ENCODE results near the gene FHOD1.

Gene FHOD1

GRCh38 chr16:67235816-67236562 is 11.3 kb downstream of the FHOD1 start:
- no peak for DNase-seq (ENCODE audit: extremely low read depth, insufficient read length)
- Histone ChIP-seq H3K4me3 (replicated peaks; ENCODE audit: low read depth, low read length) (no peak overlapping the region), H3K27me3 (replicated peaks; ENCODE audit: control insufficient read depth, insufficient read depth, low read length) (no peaks in the 10 kb centered on the region), H3K36me3 (ENCODE audit: control insufficient read depth, insufficient read depth, low read length) (peaks cover 46% of the 10 kb centered on the region)
- no peak for TF ChIP-seq CTCF (IDR thresholded peaks at IDR 0.05; ENCODE audit: insufficient read depth, low read length, poor library complexity, severe bottlenecking)

GRCh38 chr16:67234180-67234597 is 13.1 kb downstream of the FHOD1 start:
- Histone ChIP-seq H3K36me3 (ENCODE audit: control insufficient read depth, insufficient read depth, low read length) (peaks cover 57% of the 10 kb centered on the region), H3K27me3 (replicated peaks; ENCODE audit: control insufficient read depth, insufficient read depth, low read length) (no peaks in the 10 kb centered on the region), H3K4me3 (replicated peaks; ENCODE audit: low read depth, low read length) (no peak overlapping the region)
- TF ChIP-seq CTCF (IDR thresholded peaks at IDR 0.05; ENCODE audit: insufficient read depth, low read length, poor library complexity, severe bottlenecking): no peak
- DNase-seq (ENCODE audit: extremely low read depth, insufficient read length): no peak

- Histone ChIP-seq H3K27me3 (replicated peaks; ENCODE audit: control insufficient read depth, insufficient read depth, low read length) (no peaks in the 10 kb centered on the region), H3K4me3 (replicated peaks; ENCODE audit: low read depth, low read length) (no peak overlapping the region), H3K36me3 (ENCODE audit: control insufficient read depth, insufficient read depth, low read length) (peaks cover 59% of the 10 kb centered on the region)
- no peak for TF ChIP-seq CTCF (IDR thresholded peaks at IDR 0.05; ENCODE audit: insufficient read depth, low read length, poor library complexity, severe bottlenecking)
- no peak for DNase-seq (ENCODE audit: extremely low read depth, insufficient read length)
Observed at GRCh38 chr16:67233596-67233995, 13.7 kb downstream of the FHOD1 start.

GRCh38 chr16:67230809-67231660 is 16.2 kb downstream of the FHOD1 start:
- no peak for TF ChIP-seq CTCF (IDR thresholded peaks at IDR 0.05; ENCODE audit: insufficient read depth, low read length, poor library complexity, severe bottlenecking)
- no peak for DNase-seq (ENCODE audit: extremely low read depth, insufficient read length)
- peaks cover 44% of the 10 kb centered on the region for H3K36me3 ChIP-seq (ENCODE audit: control insufficient read depth, insufficient read depth, low read length)

GRCh38 chr16:67229906-67230808 is 17.1 kb downstream of the FHOD1 start:
- Histone ChIP-seq H3K27me3 (replicated peaks; ENCODE audit: control insufficient read depth, insufficient read depth, low read length) (no peaks in the 10 kb centered on the region), H3K36me3 (ENCODE audit: control insufficient read depth, insufficient read depth, low read length) (peaks cover 39% of the 10 kb centered on the region), H3K4me3 (replicated peaks; ENCODE audit: low read depth, low read length) (no peak overlapping the region)
- TF ChIP-seq CTCF (IDR thresholded peaks at IDR 0.05; ENCODE audit: insufficient read depth, low read length, poor library complexity, severe bottlenecking): no peak
- DNase-seq (ENCODE audit: extremely low read depth, insufficient read length): no peak

More at GRCh38 chr16:67230809-67231660, 16.2 kb downstream of the FHOD1 start:
- H3K4me3 ChIP-seq (replicated peaks; ENCODE audit: low read depth, low read length): no peak overlapping the region
- no peaks in the 10 kb centered on the region for H3K27me3 ChIP-seq (replicated peaks; ENCODE audit: control insufficient read depth, insufficient read depth, low read length)
